GM18508 (cell line): Measurements from ENCODE around the gene EME2.

Experiments used
- ATAC-seq: cut with Tn5 transposase; IDR thresholded peaks from one replicate; pipeline ENCODE4 v1.9.1; 2021; ENCODE audit warnings: moderate number of reproducible peaks; ENCODE audit not compliant: insufficient read depth, unreplicated experiment

Gene EME2

GRCh38 chr16:1745181-1745899 is 27.3 kb upstream of the EME2 start:
- ATAC-seq, result no peak

DNA sequence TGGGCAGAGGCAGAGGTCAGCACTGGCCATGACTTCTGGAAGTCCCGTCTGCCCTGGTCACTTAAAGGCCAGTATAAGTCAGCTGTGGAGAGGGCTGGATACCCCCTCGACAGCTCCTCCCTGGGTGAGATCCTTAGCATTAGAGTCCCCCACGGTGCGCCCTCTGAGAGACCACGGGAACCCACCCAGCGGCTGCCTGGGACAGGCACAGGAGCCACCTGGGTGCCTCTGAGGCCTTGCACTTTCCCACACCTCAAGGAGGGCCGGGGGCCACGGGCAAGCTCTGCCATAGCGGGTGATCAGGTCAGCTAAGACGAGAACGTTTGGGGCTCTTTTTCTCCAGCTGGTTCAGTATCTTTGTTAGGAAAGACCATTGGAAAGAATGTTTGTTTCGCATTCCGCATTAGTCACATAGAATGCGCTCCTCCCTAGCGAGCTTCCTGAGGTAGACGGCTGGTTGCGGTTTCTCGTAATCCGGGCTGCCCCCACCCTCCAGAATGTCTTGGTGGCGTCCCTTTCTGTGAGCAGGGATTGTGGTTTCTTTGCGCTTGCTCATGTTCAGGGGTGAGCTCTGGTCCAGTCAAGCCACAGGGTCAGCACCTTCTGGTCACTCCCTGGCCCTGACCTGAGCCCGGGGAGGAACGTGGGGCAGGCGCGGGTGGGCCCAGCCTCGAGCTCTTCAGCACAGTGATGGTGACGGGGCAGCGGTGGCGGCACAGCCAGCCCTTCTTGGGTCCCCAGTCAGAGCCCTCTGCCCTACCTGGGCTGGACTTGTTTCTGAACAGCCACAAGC is 26.5 kb upstream of the EME2 start:
- no peak for ATAC-seq

- no peak for ATAC-seq
These were observed 25.9 kb upstream of the EME2 start for GRCh38 chr16:1746693-1747195.

DNA sequence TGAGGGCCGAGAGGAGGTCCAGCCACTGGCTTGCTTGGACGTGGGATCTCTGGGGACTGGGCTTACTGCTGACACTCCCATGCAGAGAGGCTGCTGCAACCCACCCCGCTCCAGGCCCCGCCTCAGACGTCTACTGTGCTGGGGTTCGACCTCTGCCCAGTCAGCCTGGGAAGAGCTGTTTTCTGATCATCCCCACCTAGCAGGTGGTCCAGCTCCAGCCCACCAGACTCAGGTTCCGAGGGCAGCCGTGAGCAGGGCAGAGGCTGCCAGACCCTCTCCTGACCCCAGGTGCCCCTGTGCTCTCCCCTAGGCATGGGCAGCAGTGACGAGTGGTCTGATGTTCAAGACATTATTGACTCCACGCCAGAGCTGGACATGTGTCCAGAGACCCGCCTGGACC is 24.7 kb upstream of the EME2 start:
- no peak for ATAC-seq

GRCh38 chr16:1749152-1750117 is 23.2 kb upstream of the EME2 start:
- no peak for ATAC-seq

DNA sequence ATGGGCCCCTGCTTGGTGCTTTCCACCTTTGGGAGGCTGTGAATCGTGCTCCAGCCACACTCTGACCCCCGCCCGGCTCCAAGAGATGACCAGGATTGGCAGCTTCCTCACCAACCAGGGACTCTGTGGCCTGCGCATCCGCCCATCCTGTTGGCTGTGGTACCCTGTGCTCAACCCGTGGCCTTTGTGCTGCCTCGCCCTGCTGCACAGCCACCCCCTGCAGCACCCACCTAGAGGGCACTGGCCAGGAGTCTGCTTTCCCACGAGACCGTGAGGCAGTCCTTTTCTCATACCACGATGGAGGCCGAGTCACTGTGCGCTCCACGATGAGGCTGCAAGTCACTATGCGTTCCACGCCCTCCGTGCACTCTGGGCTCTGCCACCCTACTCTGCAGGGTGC is 20.7 kb upstream of the EME2 start:
- no peak for ATAC-seq

DNA sequence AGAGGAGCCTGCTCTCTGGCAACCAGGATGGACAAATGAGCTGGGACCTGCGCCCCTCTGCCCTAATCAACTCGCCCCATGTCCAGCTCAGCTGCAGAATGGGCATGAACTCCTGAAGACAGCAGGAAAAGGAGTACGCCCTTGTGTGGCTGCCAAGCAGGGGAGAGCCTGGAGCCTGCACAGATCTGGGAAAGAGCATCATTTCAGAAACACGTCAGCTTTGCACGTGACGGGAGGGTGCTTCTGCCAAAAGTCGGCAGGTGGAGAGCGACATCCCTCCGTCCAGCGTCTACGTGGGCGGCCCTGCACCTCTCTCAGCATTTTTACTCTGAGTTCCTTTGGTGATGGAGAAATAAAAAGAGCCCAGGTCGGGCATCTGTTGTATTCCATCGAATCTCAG is 19.8 kb upstream of the EME2 start:
- ATAC-seq, result no peak

- no peak for ATAC-seq
These were observed 18.4 kb upstream of the EME2 start for GRCh38 chr16:1754204-1754603.

DNA sequence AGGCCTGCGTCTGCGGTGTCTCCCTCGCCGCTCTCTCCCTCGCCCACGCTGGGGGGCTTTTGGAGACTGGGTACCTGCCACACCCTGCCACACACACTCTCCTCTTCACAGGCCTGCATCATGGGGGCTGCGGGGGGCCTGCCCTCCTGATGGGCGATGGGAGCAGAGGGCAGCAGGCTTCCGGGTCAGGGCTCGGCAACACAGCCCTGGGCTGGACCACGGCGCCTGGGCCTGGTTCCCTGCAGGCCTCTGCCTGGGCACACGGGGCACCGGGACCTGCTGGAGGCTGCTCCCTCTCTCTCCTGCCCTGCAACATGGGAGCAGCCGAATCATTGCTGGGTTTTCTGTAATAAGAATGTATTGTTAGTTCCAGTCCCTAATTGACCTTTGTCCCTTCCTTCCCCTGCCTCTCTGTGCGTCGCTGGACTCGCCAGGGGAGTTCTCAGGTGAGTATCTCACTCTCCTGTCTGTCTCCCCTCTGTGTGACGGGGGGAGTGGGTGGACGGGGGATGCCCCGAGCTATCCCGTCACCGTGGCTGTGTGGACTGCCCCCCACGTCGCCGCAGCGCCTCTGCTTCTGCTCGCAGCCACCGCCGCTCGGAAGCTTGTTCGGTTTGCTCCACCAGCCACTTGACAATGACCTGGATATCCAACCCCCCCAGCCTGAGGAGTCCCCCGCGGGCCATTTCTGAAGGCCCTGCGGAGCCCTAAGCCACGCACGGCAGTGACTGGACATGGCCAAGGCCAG is 14.7 kb upstream of the EME2 start:
- no peak for ATAC-seq

DNA sequence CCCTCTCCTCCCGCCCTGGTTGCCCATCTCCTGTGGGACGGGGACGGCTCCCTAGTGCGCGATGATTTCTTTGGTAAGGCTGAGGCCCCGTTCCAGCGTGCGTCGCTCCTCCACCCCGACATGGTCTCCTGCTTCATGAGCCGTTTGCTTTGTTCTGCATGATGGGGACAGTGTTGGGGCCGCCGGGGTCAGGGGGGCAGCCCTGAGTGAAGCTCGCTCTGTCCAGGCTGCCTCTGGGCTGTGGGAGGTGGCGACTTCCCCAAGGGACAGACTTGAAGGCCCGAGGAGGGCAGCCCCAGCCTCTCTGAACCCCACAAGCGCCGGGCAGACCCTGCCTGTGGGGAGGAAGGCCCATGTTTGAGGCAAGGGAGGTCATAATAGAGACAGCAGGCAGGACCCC is 13.7 kb upstream of the EME2 start:
- no peak for ATAC-seq

GRCh38 chr16:1759511-1759910 is 13.1 kb upstream of the EME2 start:
- no peak for ATAC-seq

DNA sequence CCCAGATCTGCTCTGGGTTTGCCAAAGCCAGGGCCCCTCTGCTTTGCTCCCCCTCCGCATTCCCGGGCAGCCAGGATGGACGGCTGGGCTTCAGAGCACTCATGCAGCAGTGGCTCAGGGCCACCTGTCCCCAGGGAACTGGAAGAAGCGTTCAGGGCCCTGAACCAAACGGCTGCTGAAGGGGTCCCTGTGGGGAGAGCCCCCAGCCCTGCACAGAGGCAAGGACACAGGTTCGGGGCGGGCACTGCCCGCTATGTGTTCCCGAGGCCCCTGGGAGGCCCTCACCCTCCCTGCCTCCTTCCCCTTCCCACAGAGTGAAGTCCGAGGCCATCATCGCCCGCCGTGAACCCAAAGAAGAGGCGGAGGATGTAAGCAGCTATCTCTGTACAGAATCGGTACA is 11.7 kb upstream of the EME2 start:
- ATAC-seq, result no peak

GRCh38 chr16:1761751-1762150 is 10.9 kb upstream of the EME2 start:
- ATAC-seq, result no peak

- ATAC-seq, result no peak
These were observed 10.3 kb upstream of the EME2 start for GRCh38 chr16:1762196-1762878.

DNA sequence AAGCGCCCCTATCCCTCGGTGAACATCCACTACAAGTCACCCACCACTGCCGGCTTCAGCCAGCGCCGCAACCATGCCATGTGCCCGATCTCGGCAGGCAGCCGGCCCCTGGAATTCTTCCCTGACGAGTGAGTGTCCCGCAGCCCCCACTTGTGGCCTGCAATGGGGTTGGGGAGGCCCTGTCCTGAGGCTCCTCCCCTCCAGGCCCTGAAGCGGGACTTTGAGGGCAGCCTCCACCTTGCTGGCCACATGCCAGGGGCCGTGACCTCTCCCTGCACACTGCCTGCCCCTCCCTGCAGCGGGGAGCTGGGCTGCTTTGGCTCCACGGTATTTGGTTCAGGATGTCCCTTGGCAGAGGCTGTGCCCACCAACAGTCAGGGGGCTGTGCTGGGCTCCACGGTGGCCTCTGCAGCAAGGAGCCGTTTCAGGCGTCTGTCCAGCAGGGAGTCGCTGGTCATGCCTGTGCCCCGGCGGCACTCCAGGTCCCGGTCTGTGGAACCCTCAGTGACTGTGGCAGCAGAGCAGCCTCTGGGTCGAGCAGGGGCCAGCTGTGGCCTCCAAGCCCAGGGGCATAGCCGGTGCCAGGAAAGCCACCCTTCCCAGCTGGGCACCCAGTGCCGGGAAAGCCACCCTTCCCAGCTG is 9.6 kb upstream of the EME2 start:
- ATAC-seq, result no peak

- ATAC-seq, result no peak
These were observed 8.8 kb upstream of the EME2 start for GRCh38 chr16:1763521-1764511.

GRCh38 chr16:1764971-1765370 is 7.6 kb upstream of the EME2 start:
- ATAC-seq, result no peak

GRCh38 chr16:1765826-1766225 is 6.8 kb upstream of the EME2 start:
- no peak for ATAC-seq
